Inferior parietal cortex (tissue), 1 donor: ENCODE measurements around the gene FXN.

Experiments used
- DNase-seq: peaks from one replicate; pipeline ENCODE4 v3.0.0-alpha.2; 2016; ENCODE audit errors: extremely low spot score

The FXN gene

GRCh38 chr9:69140123-69140735 lies 104.7 kb downstream of the FXN start:
- DNase-seq, result no peak

- no peak for DNase-seq
These were observed 106.3 kb downstream of the FXN start for GRCh38 chr9:69141851-69142250.

- DNase-seq, result no peak
These were observed 107.7 kb downstream of the FXN start for GRCh38 chr9:69143291-69143690.

GRCh38 chr9:69145144-69145715 lies 109.7 kb downstream of the FXN start:
- no peak for DNase-seq

- no peak for DNase-seq
These were observed 111.7 kb downstream of the FXN start for GRCh38 chr9:69147041-69147834.

GRCh38 chr9:69149321-69149807 lies 113.8 kb downstream of the FXN start:
- DNase-seq, result peak; percentile 40
